Stimulated activated CD4-positive, alpha-beta T cell treated with anti-CD3 and anti-CD28 coated beads, Interleukin-12 subunit alpha, Interleukin-12 subunit beta, amount 100 ng/mL, for 24 hours (primary cell): ENCODE measurements around the gene HSD11B2.

Experiments used
- DNase-seq, 2 experiments: peaks; one replicate each; pipeline ENCODE4 v3.0.0-alpha.2; 2020; ENCODE audit warnings: low read depth in 2 of 2

Gene HSD11B2

DNA sequence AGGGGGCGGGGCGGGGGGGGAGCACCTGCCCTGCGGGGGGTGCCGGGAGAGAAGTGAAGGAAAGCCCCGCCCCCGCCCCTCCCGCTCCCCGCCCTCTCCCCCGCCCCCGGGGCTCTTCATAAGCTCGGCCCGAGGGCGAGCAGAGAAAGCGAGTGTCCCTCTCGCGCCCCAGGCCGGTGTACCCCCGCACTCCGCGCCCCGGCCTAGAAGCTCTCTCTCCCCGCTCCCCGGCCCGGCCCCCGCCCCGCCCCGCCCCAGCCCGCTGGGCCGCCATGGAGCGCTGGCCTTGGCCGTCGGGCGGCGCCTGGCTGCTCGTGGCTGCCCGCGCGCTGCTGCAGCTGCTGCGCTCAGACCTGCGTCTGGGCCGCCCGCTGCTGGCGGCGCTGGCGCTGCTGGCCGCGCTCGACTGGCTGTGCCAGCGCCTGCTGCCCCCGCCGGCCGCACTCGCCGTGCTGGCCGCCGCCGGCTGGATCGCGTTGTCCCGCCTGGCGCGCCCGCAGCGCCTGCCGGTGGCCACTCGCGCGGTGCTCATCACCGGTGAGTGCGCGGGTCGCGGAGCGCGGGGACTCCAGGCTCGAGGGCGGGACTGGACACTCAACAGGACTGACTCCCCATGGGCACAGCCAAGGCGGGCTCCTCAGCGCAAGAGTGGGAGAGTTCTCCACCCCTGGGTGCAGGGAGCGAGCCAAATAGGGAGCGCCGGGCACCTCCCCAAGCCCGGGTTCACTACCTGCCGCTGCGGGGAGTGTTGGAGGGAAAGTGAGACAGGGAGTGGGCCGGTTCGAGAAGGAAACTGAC, at the start of gene HSD11B2:
Gene HSD11B2, plus strand, starts transcription at position 145 of the 798 bp plus-strand sequence. Its CDS starts 128 bp downstream, at position 273.
- DNase-seq: peak in 1 of 2 experiments; percentile 17

GRCh38 chr16:67383284-67383683, 47.6 kb upstream of the HSD11B2 start:
- no peak for DNase-seq

DNA sequence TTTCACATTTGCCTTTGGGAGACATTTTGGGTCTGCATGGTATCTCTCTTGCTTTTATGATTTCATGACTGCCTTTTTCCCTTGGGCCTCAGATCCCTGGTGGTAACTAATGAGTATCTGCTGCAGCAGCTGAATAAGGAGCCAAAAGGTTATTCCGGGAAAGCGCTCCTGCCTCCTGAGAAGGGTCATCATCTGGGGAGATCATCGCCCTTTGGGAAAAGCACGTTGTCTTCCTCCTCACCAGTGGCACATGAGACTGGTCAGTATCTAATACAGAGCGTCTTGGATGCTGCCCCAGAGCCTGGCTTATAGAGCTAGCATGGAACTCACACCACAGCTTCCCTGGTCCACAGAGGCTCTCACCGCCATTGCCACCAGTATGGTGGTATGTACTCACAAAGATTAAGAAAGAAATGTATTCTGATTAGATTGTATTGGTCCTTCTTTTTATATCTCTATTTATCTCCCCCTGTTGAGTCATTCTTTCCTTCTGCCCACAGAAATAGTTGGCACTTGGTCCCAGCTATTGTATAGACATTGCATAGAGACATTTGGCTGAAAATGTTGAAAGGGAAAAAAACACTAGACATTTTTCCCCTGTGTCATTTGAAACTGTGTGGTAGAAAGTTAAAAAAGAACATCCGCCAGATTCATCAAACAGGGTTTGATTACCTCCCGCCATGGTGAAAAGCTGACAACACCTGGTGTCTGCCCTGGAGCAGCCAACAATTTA, 46.0 kb upstream of the HSD11B2 start:
- DNase-seq: no peak

DNA sequence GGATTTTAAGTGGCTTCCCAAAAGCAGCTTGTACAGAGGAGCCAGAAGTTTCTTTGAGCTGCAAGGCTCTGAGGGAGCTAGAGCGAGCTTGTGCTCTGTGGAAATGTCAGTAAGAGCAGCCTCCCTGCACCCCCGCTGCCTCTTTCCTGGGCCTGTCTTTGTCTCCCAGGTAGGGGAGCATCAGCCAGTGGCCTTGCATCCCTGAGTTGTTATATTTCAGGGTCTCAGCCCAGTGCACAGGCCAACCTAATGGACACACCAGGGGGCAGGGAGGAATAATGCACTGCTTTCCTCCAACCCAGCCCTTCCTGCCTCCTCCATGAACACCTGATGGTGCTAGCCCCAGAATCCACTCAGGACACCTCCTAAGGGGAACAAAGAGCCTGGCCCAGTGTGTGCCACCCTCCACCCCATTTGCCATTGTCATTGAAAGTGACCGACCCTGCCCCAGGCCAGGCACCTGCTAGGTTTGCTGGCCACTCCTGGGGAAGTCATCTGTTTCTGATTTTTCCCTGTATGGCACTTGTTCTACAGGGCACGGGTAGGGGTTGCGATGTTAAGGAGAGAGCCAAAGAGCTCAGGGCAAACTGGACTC, 44.0 kb upstream of the HSD11B2 start:
- no peak for DNase-seq

DNA sequence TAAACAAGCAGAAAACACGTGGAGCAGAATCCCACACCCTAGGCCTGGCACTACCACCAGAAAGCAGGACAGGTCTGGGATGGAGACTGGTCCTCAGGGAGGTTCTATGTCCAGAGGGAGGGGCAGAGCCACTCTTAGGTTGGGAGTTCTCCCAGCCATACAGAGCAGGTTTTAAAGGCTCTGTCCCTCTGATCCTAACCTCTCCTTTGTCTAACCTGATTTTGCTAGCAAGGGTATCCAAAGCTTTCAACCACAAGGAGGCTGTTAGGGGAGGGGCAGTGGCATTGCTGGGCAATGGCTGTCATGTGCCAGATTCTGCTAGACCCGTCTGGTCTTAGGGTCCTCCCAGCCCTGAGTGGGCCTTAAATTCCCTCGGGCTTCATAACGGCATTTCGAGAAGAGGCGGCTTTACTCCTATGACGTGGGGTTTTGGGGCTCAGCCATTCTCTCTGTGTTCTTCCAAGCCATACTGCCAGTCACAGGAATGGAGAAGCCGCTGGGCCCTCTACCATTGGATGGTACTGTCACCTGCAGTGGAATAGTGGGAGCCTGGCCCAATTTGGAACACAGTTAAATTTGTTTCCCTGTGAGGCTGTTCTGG, 43.3 kb upstream of the HSD11B2 start:
- DNase-seq: no peak

DNA sequence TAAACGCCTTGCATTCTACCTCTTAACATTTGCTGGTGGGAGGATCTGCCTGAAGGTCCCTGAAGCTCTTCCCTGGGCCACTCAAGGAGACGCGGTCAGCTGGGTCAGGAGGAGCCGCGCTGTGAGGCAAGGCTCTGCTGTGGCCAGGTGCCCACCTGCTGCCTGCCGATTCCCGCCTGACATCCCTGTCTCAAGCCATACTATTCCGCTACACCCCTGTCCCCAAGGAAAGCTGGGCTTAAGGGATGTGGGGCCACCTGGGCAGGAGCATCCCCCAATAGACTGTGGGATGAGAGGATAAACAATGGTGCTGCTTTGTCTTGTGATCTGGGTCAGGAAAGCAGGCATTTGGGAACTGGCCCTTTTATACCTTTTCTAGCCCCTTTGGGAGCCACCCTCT, 42.7 kb upstream of the HSD11B2 start:
- no peak for DNase-seq

DNA sequence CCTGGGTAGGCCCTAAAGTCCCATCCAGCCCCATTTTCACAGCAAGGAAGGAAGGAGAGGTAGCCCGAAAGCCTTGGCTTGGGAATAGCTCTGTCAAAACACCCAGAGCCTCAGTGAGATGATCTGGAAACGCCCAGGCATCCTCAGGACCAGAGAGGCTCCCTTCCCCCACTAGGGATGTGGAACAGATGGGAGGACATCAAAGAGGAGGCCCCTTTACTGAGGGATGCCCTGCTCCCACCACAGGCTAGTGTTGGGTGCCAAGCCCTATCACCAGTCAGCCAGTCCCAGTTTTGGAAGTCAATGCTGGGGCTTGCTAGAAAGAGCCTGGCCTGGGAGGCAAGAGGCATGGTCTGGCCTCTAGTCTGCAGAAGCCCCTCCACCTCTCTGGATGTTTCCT, 42.3 kb upstream of the HSD11B2 start:
- no peak for DNase-seq

DNA sequence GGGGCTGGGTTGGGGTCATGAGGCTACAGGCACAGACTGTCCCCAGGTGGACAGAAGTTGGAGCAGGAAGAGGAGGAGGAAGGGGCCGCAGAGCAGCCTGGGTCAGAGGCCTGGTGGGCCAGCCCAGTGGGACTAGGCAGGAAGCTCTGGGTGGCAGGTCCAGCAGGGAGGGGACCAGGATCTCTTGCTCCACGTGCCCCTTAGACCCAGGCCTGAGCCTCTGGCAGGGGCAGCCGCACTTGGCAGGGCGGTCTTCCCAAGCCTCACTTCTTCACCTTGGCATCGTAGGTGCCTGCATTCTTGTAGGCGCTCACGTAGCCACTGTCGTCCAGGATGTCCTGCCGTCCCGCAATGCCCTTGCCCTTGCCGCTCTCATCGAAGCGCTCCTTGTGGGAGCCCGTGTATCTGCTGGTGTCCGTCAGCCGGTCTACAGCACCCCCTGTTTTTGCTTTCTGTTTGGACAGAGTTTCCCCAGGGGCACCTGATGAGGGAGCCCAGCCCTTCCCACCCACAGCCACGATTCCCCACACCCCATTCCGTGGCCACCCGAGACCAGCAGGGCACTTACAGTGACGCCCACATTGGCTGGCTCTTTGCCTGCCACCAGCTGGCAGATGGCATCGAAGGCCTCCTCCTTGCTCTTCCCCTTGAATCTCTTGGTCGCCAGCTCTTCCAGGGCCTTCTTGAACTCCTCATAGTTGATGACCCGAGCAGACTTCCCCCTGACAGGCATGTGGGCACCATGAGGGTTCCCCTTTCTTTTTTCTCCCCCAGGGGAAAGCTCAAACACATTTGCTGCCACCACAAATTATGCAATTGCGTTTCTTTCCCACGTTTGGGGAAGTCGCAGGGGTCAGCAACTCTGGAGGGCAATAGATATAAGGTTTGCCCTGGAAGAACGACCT, 40.8 kb upstream of the HSD11B2 start:
- no peak for DNase-seq

GRCh38 chr16:67390816-67391423, 40.0 kb upstream of the HSD11B2 start:
- DNase-seq: no peak

- DNase-seq: no peak
Measured at GRCh38 chr16:67391424-67392300, 39.3 kb upstream of the HSD11B2 start.

DNA sequence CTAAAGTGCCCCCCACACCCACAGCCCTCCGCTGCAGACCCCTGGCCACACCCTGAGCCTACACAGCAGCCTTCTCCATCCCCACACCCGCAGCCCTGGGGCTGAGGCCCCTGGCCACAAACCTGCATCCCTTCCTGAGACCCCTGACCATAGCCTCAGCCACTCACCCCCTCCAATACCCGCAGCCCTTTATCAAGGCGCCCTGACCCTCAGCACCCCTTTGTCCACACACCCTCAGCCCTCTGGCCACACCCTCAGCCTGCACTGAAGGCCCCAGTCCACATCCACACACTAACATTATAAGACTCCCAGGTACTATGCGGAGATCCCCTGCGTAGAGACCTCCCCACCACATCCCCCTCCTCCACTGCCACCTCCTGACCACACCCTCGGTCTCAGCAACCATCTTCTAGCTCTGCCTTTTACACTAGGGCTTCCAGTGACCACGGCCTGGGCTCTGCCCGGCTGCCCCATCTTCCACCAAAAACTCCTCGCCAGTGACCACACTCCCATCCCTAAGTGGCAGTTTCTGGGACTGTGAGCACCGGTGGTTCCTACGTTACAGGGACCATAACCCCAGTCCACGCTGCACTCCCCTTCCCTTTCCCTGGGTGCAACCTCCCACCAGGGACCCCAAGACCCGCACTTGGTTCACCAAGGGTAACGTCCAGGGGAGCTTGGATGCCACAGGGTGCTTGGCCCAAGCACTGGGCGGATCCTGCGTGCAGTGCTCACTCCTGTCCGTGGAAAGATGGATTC, 38.4 kb upstream of the HSD11B2 start:
- DNase-seq: no peak

- peak in 1 of 2 experiments; percentile 32 for DNase-seq
Measured at GRCh38 chr16:67393111-67393787, 37.7 kb upstream of the HSD11B2 start, which contains the start of gene TPPP3. TSS of gene TPPP3 (minus strand) at chr16:67393498. CDS start at chr16:67391111, 2,387 bp downstream.

DNA sequence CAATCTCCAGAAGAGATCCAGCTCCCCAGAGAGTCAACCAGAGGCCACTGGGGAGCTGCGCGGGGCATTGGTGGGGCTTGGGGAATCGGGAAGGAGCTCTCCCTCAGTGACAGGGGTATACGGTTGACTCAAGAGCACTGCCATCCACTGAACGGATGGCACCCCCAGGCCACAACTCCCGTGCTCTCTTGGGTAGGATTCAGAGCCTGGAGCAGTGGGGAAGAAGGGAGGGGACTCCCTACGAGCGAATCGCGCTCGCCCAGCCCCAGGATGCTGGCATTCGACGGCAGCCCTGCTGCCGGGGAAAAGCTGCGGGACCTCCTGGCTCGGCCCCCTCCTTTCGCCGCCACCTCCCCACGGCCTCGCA, 37.1 kb upstream of the HSD11B2 start:
- DNase-seq: no peak

DNA sequence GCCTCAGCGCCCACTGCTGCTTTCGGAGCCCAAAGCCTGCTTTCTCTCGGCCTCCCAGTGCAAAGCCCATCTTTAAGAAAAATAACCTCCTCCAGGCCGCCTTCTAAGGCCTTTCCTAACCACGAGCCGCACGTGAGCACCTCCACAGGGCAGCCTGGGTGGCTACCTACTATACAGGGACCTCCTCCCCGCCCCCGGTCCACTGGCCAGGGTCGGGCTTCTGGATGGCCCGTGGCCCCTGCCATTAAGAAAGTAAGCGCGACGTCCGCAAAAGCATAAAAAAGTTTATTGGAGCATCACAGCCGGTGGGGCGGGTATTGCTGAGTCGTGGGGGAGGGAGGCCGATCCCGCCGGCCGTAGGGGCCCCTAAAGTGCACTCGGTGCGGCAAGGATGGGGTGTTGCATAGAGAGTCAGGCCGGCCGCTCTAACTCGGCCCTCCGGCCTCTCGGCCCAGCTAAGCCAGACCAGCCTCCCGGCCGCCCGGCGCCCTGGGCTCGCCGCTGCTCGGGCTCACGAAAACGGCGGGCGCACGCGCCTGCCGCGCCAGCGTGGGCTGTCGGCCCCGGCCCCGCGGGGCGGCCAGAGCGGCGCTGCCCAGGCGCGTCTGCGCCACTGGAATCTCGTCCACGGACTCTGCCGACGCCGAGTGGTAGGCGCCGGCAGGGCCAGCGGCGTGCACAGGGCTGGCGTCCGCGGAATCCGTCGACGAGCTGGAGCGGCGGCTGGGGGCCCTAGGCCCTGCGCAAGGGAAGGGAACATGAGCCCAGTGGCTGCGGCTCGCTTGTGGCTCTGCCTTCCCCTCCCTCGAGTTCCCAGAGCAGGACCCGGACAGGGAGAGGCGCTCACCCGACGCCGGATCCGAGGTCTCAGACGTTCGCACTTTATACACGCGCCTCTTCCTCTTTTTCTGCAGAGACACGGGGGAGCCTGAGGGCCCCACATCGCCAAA, 36.5 kb upstream of the HSD11B2 start:
- DNase-seq: no peak

DNA sequence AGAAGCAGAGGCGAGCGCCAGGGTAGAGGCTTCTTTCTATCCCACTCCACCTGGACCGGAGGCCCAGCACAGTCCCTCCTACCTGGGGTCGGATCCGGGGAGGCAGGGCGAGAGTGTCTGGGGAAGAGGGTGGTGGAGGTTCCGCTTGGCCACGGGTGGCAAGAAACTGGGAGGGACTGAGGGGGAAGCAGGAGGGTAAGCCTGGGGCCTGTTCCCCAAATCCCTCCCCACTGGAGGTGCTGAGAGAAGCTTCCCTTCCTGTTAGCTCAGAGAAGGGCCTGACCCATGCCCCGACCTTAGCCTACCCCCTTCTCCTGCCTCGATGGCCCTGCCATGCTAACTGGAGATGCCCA, 35.8 kb upstream of the HSD11B2 start:
- no peak for DNase-seq

- no peak for DNase-seq
Measured at GRCh38 chr16:67395458-67396158, 35.3 kb upstream of the HSD11B2 start.
